Thoracic aorta (tissue), 2 donors: ENCODE data around the gene PLEKHM2. TPM values are rescaled to one million over a fixed set of nuclear protein-coding genes. Genes with fewer than 3 reads are reported as not detected.

Experiments used
- ATAC-seq: fragments of 150-250 bp; one replicate; pipeline ENCODE4 v1.8.0; 2017; ENCODE audit warnings: low read depth; ENCODE audit not compliant: insufficient number of reproducible peaks, low FRiP score
- DNase-seq: peaks from one replicate; pipeline ENCODE4 v3.0.0-alpha.2; 2020; ENCODE audit warnings: low spot score
- H3K27ac ChIP-seq, 2 donors: fragments of 200-600 bp; sonication (generic); 1 replicate in 1 of 2; 2 replicates in 1 of 2; pipeline ENCODE4 v1.5.1; 2016; ENCODE audit warnings: mild to moderate bottlenecking in 2 of 2, moderate library complexity in 2 of 2
- H3K27me3 ChIP-seq: fragments of 200-600 bp; sonication (generic); replicated peaks from 2 replicates; pipeline ENCODE4 v1.6.0; 2016; ENCODE audit warnings: mild to moderate bottlenecking; ENCODE audit not compliant: insufficient read depth
- H3K36me3 ChIP-seq: fragments of 200-600 bp; sonication (generic); one replicate; pipeline ENCODE4 v1.5.1; 2016
- H3K4me1 ChIP-seq, 2 donors: fragments of 200-600 bp; sonication (generic); 1 replicate in 1 of 2; 2 replicates in 1 of 2; pipeline versions ENCODE4 v1.5.1 to v1.6.0; 2016; ENCODE audit warnings: low read depth in 2 of 2, mild to moderate bottlenecking in 1 of 2; ENCODE audit not compliant: control insufficient read depth in 1 of 2
- H3K4me3 ChIP-seq: fragments of 200-600 bp; sonication (generic); 2 replicates; pipeline ENCODE4 v1.5.1; 2016; ENCODE audit warnings: mild to moderate bottlenecking
- H3K9me3 ChIP-seq: fragments of 200-600 bp; sonication (generic); 2 replicates; pipeline ENCODE4 v1.5.1; 2016
- total RNA-seq, 2 donors: library from RNA; depleted of rRNA; stranded (reverse); fragments of >200 nt; gene quantifications; one replicate each; pipeline versions ENCODE4 v1.1.0 to v1.2.3, GENCODE V29; 2016
- TF ChIP-seq, protein P1 (sequence below): fragments of 200-600 bp; sonication (generic); IDR thresholded peaks from one replicate; pipeline ENCODE4 v1.5.1; 2019; ENCODE audit warnings: antibody characterized with exemption

The PLEKHM2 gene
- total RNA-seq, 2 donors from 2014 or later: 53.7 to 74.6 TPM

- Histone ChIP-seq H3K4me3 (no peak overlapping the region), H3K9me3 (no peaks in the 10 kb centered on the region), H3K27me3 (no peaks in the 10 kb centered on the region), H3K4me1 (no peaks in the 10 kb centered on the region), H3K36me3 (peaks cover 4% of the 10 kb centered on the region), H3K27ac (no peak overlapping the region)
- DNase-seq (no peak), ATAC-seq (no peak)
- TF ChIP-seq, protein P1, sequence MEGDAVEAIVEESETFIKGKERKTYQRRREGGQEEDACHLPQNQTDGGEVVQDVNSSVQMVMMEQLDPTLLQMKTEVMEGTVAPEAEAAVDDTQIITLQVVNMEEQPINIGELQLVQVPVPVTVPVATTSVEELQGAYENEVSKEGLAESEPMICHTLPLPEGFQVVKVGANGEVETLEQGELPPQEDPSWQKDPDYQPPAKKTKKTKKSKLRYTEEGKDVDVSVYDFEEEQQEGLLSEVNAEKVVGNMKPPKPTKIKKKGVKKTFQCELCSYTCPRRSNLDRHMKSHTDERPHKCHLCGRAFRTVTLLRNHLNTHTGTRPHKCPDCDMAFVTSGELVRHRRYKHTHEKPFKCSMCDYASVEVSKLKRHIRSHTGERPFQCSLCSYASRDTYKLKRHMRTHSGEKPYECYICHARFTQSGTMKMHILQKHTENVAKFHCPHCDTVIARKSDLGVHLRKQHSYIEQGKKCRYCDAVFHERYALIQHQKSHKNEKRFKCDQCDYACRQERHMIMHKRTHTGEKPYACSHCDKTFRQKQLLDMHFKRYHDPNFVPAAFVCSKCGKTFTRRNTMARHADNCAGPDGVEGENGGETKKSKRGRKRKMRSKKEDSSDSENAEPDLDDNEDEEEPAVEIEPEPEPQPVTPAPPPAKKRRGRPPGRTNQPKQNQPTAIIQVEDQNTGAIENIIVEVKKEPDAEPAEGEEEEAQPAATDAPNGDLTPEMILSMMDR: no peak
These were observed 15.9 kb upstream of the PLEKHM2 start for GRCh38 chr1:15668089-15668754.

DNA sequence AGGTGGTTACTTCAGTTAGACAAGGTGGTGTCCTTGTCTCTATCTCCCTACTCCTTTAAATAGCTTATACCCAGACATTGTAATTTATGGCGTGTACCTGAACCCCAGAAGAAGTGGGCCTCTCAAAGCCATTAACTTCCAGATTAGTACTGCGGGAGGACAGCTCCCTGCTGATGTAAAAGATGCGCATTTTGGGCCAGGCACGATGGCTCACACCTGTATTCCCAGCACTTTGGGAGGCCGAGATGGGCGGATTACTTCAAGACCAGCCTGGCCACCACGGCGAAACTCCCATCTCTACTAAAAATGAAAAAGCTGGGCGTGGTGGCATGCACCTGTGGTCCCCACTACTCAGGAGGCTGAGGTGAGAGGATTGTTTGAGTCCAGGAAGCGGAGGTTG, 15.0 kb upstream of the PLEKHM2 start:
- no peaks in the 10 kb centered on the region for H3K4me1 ChIP-seq
- no peak overlapping the region for H3K27ac ChIP-seq
- ATAC-seq: no peak
- TF ChIP-seq, protein P1: no peak
- no peak overlapping the region for H3K4me3 ChIP-seq
- H3K9me3 ChIP-seq: no peaks in the 10 kb centered on the region
- no peaks in the 10 kb centered on the region for H3K27me3 ChIP-seq
- DNase-seq: no peak
- H3K36me3 ChIP-seq: peaks cover 4% of the 10 kb centered on the region

DNA sequence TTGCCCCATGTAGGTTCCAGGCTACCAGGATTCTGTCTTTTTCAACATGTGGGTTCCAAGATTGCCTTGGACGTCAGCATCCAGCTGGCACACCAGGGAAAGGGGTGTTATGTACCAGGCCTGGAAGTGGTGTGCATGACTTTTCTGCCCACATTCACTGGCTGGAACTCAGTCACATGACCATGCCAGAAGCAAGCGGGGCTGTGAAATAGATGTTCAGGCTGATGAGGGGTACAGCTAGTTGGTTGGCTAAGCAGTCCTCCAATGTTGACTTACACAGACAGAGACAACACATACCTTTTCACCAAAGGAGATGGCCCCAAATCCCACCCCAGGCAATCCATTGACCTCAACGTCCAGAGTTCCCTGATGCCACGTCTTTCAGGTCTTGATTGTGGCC, 14.3 kb upstream of the PLEKHM2 start:
- H3K9me3 ChIP-seq: no peaks in the 10 kb centered on the region
- H3K27me3 ChIP-seq: no peaks in the 10 kb centered on the region
- H3K4me1 ChIP-seq: no peaks in the 10 kb centered on the region
- TF ChIP-seq, protein P1: no peak
- no peak for ATAC-seq
- H3K36me3 ChIP-seq: peaks cover 4% of the 10 kb centered on the region
- no peak overlapping the region for H3K27ac ChIP-seq
- no peak overlapping the region for H3K4me3 ChIP-seq
- DNase-seq: no peak

DNA sequence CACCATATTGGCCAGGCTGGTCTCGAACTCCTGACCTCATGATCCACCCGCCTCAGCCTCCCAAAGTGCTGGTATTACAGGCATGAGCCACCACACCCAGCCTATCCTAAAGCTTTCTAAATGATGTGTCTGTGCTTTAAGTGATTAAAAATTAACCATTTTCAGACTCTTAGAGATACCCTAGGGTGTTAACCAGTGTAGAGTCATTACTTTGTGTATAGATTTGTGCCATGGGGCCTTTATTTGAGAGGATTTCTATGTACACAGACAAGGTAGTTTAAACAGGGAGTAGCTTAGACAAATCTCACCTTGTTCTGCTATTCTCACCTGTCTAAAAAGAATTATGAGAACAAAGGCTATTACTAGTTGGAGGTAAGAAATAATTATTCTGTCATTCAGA, 12.7 kb upstream of the PLEKHM2 start:
- DNase-seq: no peak
- peaks cover 4% of the 10 kb centered on the region for H3K36me3 ChIP-seq
- no peaks in the 10 kb centered on the region for H3K27me3 ChIP-seq
- H3K4me3 ChIP-seq: no peak overlapping the region
- no peak for ATAC-seq
- H3K9me3 ChIP-seq: no peaks in the 10 kb centered on the region
- H3K27ac ChIP-seq: no peak overlapping the region
- H3K4me1 ChIP-seq: no peaks in the 10 kb centered on the region
- TF ChIP-seq, protein P1: no peak

DNA sequence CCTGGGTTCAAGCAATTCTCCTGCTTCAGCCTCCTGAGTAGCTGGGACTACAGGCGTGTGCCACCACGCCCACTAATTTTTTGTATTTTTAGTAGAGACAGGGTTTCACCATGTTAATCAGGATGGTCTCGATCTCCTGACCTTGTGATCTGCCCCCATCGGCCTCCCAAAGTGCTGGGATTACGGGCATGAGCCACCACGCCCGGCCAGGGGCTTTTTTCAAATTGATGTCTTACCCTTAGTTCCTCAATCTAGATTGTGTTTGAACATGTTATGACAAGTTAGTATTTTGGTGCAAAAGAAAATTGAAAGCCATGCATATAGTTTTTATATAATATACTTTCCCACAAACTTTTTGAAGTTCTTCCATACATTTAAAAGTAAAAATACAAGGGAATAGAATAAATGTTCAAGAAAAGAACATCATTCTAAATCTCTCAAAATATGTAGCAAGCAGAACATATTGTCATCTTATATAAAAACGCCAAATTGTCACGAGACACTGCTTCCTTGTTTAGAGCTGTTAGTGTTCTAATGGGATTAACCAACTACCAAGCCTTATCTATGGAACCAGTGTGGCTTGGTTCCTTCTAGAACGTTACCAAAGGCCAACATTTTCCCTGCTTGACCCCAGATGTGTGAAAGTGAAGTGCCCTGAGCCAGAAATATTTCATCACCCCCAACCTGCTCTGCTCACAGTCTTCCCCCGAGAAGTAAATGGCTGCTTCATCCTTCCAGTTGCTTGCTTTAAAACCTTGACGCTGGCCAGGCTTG, 9.5 kb upstream of the PLEKHM2 start:
- Histone ChIP-seq H3K4me1 (no peaks in the 10 kb centered on the region), H3K4me3 (no peak overlapping the region), H3K27ac (no peak overlapping the region), H3K9me3 (no peaks in the 10 kb centered on the region), H3K36me3 (no peaks in the 10 kb centered on the region), H3K27me3 (no peaks in the 10 kb centered on the region)
- TF ChIP-seq, protein P1: no peak
- ATAC-seq: no peak
- DNase-seq: no peak
